PFSK-1 (cell line): ENCODE measurements around the gene SMOC2.

Source experiments
- FOXP2 ChIP-seq: optimal IDR thresholded peaks from 2 replicates; pipeline ENCODE3; 2011; ENCODE audit warnings: borderline replicate concordance, control low read depth, inconsistent platforms; ENCODE audit not compliant: insufficient read depth; ENCODE audit errors: extremely low read length, extremely low read depth
- POLR2AphosphoS5 ChIP-seq: IDR thresholded peaks from 2 replicates; pipeline ENCODE4 v1.6.1; 2012; ENCODE audit warnings: low read depth, mild to moderate bottlenecking, control low read depth, low read length, moderate library complexity
- SIN3A ChIP-seq: IDR thresholded peaks from 2 replicates; pipeline ENCODE4 v1.6.1; 2012; ENCODE audit warnings: mild to moderate bottlenecking, low read length, moderate library complexity, borderline replicate concordance; ENCODE audit not compliant: insufficient read depth
- TAF1 ChIP-seq: IDR thresholded peaks from 2 replicates; pipeline ENCODE4 v1.6.1; 2012; ENCODE audit warnings: low read length, control low read depth, borderline replicate concordance; ENCODE audit not compliant: insufficient read depth
- TF ChIP-seq, protein P1 (sequence below), 2 experiments: IDR thresholded peaks; 2 replicates each; pipeline versions ENCODE4 v1.6.1 to v1.8.0; 2011 to 2012; ENCODE audit warnings: low read depth in 2 of 2, low read length in 2 of 2, control low read depth in 1 of 2, inconsistent platforms in 1 of 2, mild to moderate bottlenecking in 1 of 2, moderate library complexity in 1 of 2; ENCODE audit not compliant: insufficient read depth in 1 of 2

Gene SMOC2

DNA sequence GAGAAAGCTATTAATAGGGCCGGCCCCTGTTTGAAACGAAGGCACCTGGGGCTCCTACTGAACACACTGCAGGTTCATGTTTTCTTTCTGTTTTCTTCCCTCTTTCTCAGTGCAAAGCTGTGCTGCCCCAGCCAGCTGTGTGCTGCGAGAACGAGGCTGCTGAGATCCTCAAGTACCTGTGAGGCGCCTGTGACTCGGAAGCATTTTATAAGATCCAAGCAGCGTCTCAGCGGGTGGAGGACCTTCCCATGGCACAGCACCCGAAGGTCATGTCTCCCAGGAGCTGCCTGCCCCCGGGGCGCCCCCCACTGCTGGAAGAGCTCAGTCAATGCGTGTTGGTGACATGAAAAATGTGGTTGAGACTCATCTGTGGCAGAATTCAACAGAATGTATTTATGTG is 66.3 kb downstream of the SMOC2 start:
- TF ChIP-seq POLR2AphosphoS5 (no peak), SIN3A (no peak), FOXP2 (no peak), TAF1 (no peak)
- TF ChIP-seq, protein P1, sequence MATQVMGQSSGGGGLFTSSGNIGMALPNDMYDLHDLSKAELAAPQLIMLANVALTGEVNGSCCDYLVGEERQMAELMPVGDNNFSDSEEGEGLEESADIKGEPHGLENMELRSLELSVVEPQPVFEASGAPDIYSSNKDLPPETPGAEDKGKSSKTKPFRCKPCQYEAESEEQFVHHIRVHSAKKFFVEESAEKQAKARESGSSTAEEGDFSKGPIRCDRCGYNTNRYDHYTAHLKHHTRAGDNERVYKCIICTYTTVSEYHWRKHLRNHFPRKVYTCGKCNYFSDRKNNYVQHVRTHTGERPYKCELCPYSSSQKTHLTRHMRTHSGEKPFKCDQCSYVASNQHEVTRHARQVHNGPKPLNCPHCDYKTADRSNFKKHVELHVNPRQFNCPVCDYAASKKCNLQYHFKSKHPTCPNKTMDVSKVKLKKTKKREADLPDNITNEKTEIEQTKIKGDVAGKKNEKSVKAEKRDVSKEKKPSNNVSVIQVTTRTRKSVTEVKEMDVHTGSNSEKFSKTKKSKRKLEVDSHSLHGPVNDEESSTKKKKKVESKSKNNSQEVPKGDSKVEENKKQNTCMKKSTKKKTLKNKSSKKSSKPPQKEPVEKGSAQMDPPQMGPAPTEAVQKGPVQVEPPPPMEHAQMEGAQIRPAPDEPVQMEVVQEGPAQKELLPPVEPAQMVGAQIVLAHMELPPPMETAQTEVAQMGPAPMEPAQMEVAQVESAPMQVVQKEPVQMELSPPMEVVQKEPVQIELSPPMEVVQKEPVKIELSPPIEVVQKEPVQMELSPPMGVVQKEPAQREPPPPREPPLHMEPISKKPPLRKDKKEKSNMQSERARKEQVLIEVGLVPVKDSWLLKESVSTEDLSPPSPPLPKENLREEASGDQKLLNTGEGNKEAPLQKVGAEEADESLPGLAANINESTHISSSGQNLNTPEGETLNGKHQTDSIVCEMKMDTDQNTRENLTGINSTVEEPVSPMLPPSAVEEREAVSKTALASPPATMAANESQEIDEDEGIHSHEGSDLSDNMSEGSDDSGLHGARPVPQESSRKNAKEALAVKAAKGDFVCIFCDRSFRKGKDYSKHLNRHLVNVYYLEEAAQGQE (IDR thresholded peaks at IDR 0.05; ENCODE audit: insufficient read depth in 1 of 2, low read depth in 2 of 2, low read length in 2 of 2), result no peak

DNA sequence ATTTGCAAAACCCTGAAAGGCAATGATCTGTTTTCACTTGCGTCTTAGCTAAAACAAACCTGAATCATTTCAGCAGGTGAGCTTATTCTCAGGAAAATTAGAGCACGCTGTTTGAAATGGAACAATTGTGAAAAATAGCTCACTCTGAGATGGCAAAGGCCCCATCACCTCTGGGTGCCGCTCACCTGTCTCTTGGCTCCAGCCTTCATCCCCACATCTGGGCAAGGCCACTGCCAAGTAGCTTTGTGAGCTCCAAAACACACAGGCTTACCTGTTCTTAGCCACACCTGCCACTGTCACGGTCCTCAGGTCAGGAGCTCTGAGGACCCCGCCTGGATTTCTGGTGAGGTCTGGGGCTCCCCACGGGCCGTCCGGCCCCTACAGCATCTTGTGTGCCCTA is 66.7 kb downstream of the SMOC2 start:
- TF ChIP-seq SIN3A (no peak), FOXP2 (no peak), POLR2AphosphoS5 (no peak), TAF1 (no peak)
- TF ChIP-seq, protein P1 (IDR thresholded peaks at IDR 0.05; ENCODE audit: insufficient read depth in 1 of 2, low read depth in 2 of 2, low read length in 2 of 2), result no peak

DNA sequence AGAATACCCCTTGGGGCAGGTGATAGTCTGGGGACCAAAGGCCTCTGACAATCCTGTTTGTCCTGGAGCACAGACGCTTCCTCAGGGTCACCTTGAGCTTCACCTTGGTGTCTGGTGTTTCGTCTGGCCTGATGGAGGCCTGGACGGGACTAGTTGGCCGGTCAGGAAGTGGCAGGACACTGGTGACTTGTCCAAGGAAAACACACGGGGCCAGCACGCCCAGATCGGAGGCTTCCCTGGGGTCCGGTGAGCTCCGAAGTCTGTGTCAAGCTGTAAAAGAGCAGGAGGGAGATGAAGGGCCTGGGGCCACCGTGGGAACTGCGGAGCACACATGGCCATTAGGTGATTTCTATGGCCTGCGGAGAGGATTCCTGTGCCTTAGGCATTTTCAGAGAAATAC is 67.9 kb downstream of the SMOC2 start:
- TF ChIP-seq, protein P1 (IDR thresholded peaks at IDR 0.05; ENCODE audit: insufficient read depth in 1 of 2, low read depth in 2 of 2, low read length in 2 of 2), result no peak
- TF ChIP-seq SIN3A (no peak), TAF1 (no peak), FOXP2 (no peak), POLR2AphosphoS5 (no peak)

DNA sequence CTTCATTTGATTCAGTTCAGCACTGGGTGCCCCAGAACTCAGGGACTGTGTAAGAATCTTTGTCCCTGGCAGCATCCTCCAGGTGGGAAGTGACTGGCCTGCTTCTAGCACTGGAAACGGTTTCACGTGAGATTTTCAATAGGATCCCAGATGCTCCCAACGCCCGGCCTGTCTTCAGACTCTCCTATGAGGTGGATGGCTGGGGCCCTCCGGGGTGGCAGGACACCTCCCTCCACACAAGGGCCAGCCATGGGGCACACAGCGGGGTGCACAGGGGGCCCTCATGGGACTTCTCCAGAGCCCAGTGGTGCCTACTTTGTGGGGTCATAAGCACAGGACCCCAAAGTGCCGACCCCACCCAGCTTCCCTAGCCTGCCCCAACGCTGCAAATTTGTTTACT is 72.8 kb downstream of the SMOC2 start:
- TF ChIP-seq TAF1 (no peak), POLR2AphosphoS5 (no peak), SIN3A (no peak), FOXP2 (no peak)
- TF ChIP-seq, protein P1 (IDR thresholded peaks at IDR 0.05; ENCODE audit: insufficient read depth in 1 of 2, low read depth in 2 of 2, low read length in 2 of 2), result no peak

DNA sequence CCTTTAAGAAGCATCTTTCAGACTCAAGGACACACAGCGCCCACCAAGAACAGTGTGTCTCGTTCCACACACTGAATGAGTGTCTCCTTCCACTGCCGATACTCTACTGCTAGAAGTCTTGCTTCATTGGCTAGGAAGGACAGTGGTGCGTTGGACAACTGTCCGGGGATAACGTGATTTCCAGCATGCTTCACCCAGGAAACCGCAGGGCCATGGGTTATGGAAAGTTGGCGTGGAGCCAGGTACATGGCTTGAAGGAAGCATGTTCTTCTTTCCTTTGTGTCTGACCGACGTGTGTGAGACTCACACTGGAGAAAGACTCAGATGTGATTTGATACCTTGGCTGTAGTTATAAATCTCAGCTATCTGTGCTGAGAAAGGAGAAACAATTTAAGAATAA is 73.2 kb downstream of the SMOC2 start:
- TF ChIP-seq POLR2AphosphoS5 (no peak), SIN3A (no peak), FOXP2 (no peak), TAF1 (no peak)
- TF ChIP-seq, protein P1 (IDR thresholded peaks at IDR 0.05; ENCODE audit: insufficient read depth in 1 of 2, low read depth in 2 of 2, low read length in 2 of 2), result no peak
